Activated CD4-positive, alpha-beta T cell treated with anti-CD3 and anti-CD28 coated beads, Interleukin-2, Interleukin-6, amounts not matched to agents 100 ng/mL and 50 ng/mL, durations not matched to agents 16 hours and 8 hours (primary cell): ENCODE data around the gene RERE.

Source experiments
- DNase-seq: peaks from one replicate; pipeline ENCODE4 v3.0.0-alpha.2; 2020

Gene RERE

DNA sequence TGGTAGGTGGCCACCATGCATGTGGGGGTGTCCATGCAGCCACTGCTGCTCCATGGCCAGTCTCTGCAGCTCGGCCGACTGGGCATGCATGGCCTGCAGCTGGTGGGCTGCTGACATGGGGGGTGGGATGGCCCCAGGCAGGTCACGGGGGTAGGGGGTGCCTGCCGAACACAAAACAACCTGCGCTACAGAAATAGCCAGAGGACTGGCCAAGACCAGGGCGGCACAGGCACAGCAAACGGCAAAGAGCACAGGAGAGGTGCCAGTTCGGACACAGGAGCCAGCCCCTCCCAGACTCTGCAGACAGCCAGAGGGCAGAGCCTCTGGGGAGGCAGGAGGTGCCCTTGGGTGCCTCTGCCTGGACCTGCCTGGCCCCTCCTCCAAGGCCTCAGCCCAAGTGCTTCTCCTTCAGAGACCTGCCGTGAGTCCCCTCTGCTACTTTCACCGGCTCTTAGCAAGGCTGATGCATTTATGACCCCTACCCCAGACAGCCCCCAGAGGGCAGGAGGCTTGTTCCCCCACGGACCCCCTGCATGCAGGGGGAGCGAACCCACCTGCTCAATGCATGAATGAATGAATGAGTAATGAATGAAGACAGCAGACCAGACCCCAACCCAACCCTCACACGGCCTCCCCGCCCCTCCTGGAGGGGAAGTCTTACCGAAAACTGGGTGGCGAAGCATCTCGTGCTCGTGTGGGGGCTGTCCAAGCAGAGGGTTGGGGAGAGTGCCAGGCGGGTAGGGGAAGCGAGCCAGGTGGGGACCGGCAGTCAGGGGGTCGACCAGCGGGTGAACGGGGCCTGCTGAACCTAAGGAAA is 461.8 kb downstream of the RERE start:
- DNase-seq = no peak

DNA sequence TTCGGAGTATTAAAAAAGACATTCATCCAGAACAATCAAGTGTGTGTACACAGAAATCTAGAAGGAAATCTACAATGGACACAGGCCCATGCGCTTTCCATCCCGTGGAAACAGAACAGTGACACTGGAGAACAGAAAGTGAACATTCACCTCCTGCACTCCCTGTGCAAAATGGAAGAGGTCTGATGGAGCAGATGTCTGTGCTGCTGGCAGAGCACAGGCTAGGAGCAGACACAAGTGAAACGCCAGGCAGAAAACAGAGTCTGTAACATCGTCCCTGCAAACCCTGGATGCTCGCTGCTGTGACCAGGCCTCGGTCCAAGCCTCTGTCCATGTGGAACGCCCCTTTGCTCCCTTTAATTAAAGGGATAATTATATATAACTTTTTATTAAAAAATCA is 463.4 kb downstream of the RERE start:
- DNase-seq = no peak

- DNase-seq = no peak
Measured at GRCh38 chr1:8352886-8353785, 464.3 kb downstream of the RERE start.

DNA sequence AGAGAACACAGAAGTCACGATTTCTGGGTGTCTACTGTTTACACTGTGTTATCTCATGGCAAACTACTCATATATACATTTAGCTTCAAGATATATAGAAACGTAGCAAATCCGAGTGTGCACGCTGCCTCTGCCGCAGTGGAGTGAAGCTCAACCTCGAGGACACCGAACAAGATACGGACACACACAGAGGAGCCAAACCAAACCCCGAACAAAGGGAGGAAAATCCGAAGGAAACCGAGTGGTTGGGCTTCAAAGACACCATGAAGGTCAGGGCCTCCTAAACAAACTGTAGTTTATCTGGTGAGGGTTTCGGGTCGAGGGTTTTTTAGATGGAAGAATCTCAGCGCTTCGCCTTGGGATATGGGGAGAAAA is 465.0 kb downstream of the RERE start:
- DNase-seq = no peak

- peak; percentile 17 for DNase-seq
Measured at GRCh38 chr1:8351693-8352470, 465.6 kb downstream of the RERE start.

GRCh38 chr1:8350914-8351684 is 466.3 kb downstream of the RERE start:
- DNase-seq = no peak

- no peak for DNase-seq
Measured at GRCh38 chr1:8349961-8350360, 467.5 kb downstream of the RERE start.

DNA sequence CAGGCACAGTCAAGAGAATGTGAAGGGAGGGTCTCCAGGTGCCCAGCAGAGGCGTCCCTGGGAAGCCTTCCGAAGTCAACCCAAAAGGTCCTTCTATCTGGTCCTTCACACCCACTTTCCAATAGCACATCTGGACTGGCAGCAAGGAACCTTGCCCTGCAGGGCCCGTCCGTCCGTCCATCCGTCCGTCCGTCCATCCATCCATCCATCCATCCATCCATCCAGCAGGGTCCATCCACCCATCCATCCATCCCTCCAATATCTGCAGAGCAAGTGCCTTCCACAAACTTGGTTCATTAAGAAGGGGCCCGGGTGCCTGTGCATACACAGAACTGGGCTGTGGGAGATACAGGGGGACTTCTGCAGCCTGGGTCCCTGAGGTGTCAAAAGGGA is 468.0 kb downstream of the RERE start:
- no peak for DNase-seq

GRCh38 chr1:8348777-8349472 is 468.5 kb downstream of the RERE start:
- peak; percentile 74 for DNase-seq

- DNase-seq = no peak
Measured at GRCh38 chr1:8348047-8348776, 469.2 kb downstream of the RERE start.

GRCh38 chr1:8347635-8348034 is 469.8 kb downstream of the RERE start:
- no peak for DNase-seq

DNA sequence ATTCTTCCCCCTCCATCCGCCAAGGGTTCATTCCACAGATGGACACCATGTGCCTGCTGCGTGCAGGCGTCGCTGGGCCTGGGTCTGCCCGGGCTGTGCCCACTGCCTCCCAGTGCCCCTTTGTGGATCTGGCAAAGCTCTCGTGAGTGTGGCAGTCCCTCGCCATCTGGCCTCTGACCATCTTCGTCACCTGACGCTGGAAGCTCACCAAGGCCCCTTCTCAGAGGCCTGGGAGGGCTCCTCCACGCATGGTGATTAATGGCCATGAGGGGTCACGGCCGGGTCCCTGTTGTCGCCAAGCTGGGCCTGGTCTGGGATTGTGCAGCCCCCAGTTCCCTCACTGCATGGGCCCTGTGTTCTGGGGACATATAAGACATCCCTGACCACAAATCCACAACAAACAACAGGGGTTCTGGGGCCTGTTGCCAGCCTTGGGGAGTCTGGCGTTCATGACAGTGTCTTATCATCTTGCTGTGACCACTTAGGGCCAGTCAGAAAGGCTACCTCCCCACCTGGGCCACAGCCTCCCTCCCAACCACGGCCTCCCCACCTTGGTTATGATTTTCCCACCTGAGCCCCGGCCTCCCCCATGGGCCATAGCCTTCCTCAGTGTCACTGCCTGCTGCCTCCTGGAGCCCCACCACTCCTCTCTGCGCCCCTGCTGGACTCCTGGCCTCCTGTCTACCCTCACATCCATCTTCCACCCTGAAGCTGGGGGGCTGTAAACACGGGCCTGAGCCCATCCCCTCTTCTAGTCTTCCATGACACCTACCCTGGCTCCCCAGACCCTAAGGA is 471.6 kb downstream of the RERE start:
- no peak for DNase-seq

DNA sequence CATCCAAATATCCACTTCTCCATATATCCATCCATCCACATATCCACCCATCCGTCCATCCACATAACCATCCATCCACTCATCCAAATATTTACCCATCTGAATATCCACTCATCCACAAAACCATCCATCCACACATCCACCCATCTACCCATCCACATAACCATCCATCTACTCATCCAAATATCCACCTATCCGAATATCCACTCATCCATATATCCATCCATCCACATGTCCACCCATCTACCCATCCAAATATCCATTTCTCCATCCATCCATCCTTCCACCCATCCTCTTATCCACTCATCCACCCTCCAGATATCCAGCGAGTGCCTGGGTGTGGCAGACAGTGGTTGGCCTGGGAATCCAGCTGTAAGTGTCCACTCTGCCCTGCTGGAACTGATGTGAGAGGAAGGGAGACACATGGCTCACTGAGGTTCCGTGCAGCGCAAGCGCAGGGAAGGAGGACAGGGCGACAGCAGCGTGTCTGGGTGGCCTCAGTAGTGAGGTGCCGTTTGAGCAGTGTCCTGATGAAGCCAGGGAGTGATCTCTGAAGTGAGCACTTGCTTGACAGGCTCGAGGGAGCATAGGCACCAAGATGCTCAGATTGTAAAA is 472.4 kb downstream of the RERE start:
- no peak for DNase-seq

- no peak for DNase-seq
Measured at GRCh38 chr1:8343464-8344001, 473.9 kb downstream of the RERE start.

DNA sequence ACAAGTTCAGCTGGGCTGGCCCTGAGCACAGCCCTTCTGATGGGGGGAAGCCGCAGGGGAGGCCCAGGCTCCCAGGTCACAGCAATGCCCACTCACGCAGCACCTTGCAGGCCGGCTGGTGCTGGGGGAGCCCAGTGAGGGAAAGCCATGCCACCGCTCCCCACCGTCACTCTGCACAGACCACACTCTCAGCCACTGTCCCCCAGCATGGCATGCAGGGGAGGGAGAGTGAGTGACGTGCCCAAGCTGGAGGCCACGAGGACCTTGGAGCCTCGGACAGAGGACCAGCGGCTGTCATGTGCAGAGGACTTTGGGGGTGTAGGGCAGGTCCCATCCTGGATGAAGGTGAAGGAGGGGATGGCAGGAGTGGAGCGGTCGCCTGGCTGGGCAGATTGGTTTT is 474.4 kb downstream of the RERE start:
- DNase-seq = no peak

DNA sequence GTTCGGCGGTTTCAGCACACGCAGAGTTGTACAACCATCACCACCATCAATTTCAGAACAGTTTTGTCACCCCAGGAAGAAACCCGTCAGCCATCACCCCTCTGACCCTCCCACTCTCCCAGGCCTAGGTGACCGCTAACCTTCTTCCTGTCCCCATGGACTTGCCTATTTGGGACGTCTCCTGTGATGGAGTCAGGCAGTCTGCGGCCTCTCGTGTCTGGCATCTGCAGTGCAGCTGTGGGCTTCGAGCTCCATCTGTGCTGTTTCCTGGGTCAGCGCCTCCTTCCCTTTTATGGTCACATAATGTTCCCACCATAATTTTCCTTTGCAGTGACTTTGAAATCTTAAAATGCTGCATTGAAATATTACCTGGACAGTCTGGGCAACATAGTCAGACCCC is 475.1 kb downstream of the RERE start:
- DNase-seq = no peak

- no peak for DNase-seq
Measured at GRCh38 chr1:8340448-8340847, 477.0 kb downstream of the RERE start.

- no peak for DNase-seq
Measured at GRCh38 chr1:8339203-8339600, 478.2 kb downstream of the RERE start.

DNA sequence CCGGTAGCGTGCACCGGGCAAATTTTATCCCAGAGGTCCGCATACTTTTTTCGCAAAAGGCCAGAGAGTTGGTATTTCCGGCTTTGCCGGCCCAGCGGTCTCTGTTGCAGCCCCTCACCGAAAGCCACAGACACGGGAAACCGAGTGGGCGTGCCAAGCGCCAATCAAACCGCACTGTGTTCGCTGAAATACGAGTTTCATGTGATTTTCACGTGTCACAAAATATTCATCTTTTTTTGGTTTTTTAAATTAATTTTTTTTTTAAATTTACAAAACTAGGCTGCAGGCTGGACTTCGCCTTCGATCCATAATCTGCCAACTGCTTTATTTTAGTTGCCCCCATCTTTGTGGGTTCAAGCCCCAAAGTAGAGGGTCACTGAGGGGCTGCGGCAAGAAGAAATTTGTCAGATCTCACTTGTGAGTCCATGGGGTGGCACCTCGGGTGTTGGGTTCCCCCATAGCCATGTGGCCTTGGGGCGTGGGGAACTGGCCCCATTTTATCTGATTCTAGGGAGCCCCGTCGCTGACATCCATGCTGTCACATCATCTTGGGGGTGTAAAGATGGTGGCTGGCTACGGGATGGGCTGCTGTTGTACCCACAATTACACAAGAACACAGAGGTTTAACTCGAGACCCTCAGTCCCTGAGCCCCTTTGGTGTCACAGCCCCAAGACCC is 478.8 kb downstream of the RERE start:
- DNase-seq = no peak
